SK-N-MC (cell line): Measurements from ENCODE around the gene WDR26.
"Not testable (repeated sequence)": the region's sequence is repeated elsewhere in the genome, so short reads cannot be mapped to it uniquely, and the experiment has no call there.

Experiments
- DNase-seq: peaks from one replicate; pipeline ENCODE4 v3.0.0-alpha.2; 2011; ENCODE audit warnings: low read depth, low spot score
- H3K27ac ChIP-seq: fragments of 200-600 bp; sonication (generic); 2 replicates; pipeline ENCODE4 v1.5.1; 2016; ENCODE audit warnings: mixed run types
- H3K36me3 ChIP-seq: fragments of 200-600 bp; sonication (generic); 2 replicates; pipeline ENCODE4 v1.6.1; 2017; ENCODE audit warnings: antibody characterized with exemption, low read length, mixed read lengths; ENCODE audit not compliant: insufficient read depth
- H3K4me3 ChIP-seq: fragments of 200-600 bp; sonication (generic); 2 replicates; pipeline ENCODE4 v1.5.1; 2016
- H3K9ac ChIP-seq: fragments of 200-600 bp; sonication (generic); 2 replicates; pipeline ENCODE4 v1.8.0; 2017; ENCODE audit warnings: mixed run types, mixed read lengths; ENCODE audit not compliant: insufficient read length
- H3K9me3 ChIP-seq: fragments of 200-600 bp; sonication (generic); 2 replicates; pipeline ENCODE4 v1.6.1; 2017; ENCODE audit warnings: low read depth, mild to moderate bottlenecking, antibody characterized with exemption, low read length, moderate library complexity, mixed read lengths
- EZH2 ChIP-seq: fragments of 200-600 bp; sonication (generic); IDR thresholded peaks from one replicate; pipeline ENCODE4 v1.6.1; 2017; ENCODE audit warnings: antibody characterized with exemption
- FOXP2 ChIP-seq: optimal IDR thresholded peaks from 2 replicates; pipeline ENCODE3; 2011; ENCODE audit warnings: mild to moderate bottlenecking, moderate library complexity; ENCODE audit not compliant: insufficient read depth; ENCODE audit errors: extremely low read length, control extremely low read depth
- POLR2AphosphoS5 ChIP-seq: IDR thresholded peaks from 2 replicates; pipeline ENCODE4 v1.6.1; 2012; ENCODE audit warnings: mild to moderate bottlenecking, low read depth, low read length, borderline replicate concordance

Gene WDR26

GRCh38 chr1:224434691-224435317 is at the start of gene WDR26:
WDR26 (minus strand) TSS chr1:224434797.
- peak; percentile 39 for DNase-seq
- Histone ChIP-seq H3K36me3 (peaks cover 10% of the 10 kb centered on the region), H3K9me3 (no peaks in the 10 kb centered on the region)

DNA sequence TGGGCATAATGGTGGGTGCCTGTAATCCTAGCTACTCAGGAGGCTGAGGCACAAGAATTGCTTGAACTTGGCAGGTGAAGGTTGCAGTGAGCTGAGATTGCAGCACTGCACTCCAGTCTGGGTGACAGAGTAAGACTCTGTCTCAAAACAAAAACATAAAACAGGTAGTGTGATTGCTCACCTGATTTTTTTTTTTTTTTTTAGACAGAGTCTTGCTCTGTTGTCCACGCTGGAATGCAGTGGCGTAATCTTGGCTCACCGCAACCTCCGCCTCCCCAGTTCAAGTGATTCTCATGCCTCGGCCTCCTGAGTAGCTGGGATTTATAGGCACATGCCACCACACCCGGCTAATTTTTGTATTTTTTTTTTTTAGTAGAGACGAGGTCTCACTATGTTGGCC is 48.6 kb upstream of the WDR26 start:
- H3K4me3 ChIP-seq, H3K9me3 ChIP-seq, DNase-seq, H3K9ac ChIP-seq, H3K27ac ChIP-seq, H3K36me3 ChIP-seq: not testable (repeated sequence)

More at GRCh38 chr1:224434691-224435317, at the start of gene WDR26:
- peak within 1 kb of the TSS; percentile 63; the same call in 1 of the 2 replicates for H3K27ac ChIP-seq
- H3K9ac ChIP-seq, result peak within 1 kb of the TSS; percentile 92
- TF ChIP-seq POLR2AphosphoS5 (peak; percentile 93), EZH2 (no peak), FOXP2 (peak; percentile 80)
- peak within 1 kb of the TSS; percentile 91 for H3K4me3 ChIP-seq

DNA sequence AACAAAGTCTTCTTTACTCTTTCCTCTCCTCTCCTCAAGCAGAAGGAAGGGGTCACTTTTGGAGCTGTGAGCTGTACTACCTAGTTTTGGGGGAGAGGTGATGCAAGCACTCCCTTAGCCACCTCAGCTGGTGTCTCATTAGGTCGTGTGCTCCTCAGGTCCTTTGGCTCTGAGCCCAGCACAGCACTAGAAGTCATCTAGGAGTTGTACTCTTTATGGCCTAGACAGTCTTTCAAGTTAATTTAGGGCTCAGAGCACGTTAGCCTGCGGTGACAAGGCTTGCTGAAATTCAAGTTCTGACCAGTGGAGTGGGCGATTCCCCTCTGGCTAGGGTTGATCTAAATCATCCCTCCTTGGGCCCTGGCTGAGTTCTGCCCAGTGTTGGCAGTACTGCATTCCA is 48.0 kb upstream of the WDR26 start:
- H3K4me3 ChIP-seq, result no peak overlapping the region
- DNase-seq, result no peak
- H3K36me3 ChIP-seq, result no peaks in the 10 kb centered on the region
- H3K9me3 ChIP-seq, result no peaks in the 10 kb centered on the region
- no peak overlapping the region for H3K27ac ChIP-seq
- TF ChIP-seq EZH2 (no peak), POLR2AphosphoS5 (no peak), FOXP2 (no peak)
- no peak overlapping the region for H3K9ac ChIP-seq

GRCh38 chr1:224481601-224482000 is 47.0 kb upstream of the WDR26 start:
- no peak for TF ChIP-seq EZH2
- TF ChIP-seq FOXP2, result no peak
- TF ChIP-seq POLR2AphosphoS5, result no peak
- no peak for DNase-seq
- no peak overlapping the region for H3K27ac ChIP-seq
- no peak overlapping the region for H3K4me3 ChIP-seq
- H3K36me3 ChIP-seq, result no peaks in the 10 kb centered on the region
- H3K9ac ChIP-seq, result no peak overlapping the region
- no peaks in the 10 kb centered on the region for H3K9me3 ChIP-seq

GRCh38 chr1:224480888-224481459 is 46.4 kb upstream of the WDR26 start:
- DNase-seq, H3K9me3 ChIP-seq, H3K9ac ChIP-seq, H3K4me3 ChIP-seq, H3K36me3 ChIP-seq, H3K27ac ChIP-seq: not testable (repeated sequence)

GRCh38 chr1:224480200-224480599 is 45.6 kb upstream of the WDR26 start:
- DNase-seq, H3K9ac ChIP-seq, H3K9me3 ChIP-seq, H3K4me3 ChIP-seq, H3K36me3 ChIP-seq, H3K27ac ChIP-seq: not testable (repeated sequence)

DNA sequence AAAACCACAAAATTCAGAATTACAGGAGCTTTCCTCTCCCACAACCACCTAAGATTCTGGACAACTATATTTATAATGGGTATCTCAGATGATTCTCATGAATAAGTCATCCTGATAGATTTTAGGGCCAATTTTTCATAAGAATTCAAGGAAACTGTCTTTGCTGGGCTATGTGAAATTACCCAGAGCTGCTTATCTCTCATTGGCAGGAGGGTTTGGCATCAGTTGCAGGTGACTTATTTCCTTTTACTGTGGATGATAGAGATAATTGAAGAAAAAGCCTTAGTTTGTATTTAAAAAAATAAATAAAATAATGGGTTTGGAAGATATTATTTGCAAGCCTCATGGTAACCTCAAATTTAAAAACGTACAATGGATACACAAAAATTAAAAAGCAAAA is 38.2 kb upstream of the WDR26 start:
- Histone ChIP-seq H3K4me3 (no peak overlapping the region), H3K36me3 (no peaks in the 10 kb centered on the region), H3K27ac (no peak overlapping the region), H3K9ac (no peak overlapping the region), H3K9me3 (no peaks in the 10 kb centered on the region)
- no peak for DNase-seq
- TF ChIP-seq EZH2, result no peak
- no peak for TF ChIP-seq POLR2AphosphoS5
- TF ChIP-seq FOXP2, result no peak

- TF ChIP-seq EZH2 (no peak), POLR2AphosphoS5 (no peak), FOXP2 (no peak)
- Histone ChIP-seq H3K4me3 (no peak overlapping the region), H3K9ac (no peak overlapping the region), H3K36me3 (no peaks in the 10 kb centered on the region), H3K27ac (no peak overlapping the region), H3K9me3 (no peaks in the 10 kb centered on the region)
- DNase-seq, result no peak
Measured at GRCh38 chr1:224466154-224466553, 31.6 kb upstream of the WDR26 start.

- no peaks in the 10 kb centered on the region for H3K36me3 ChIP-seq
Measured at GRCh38 chr1:224459966-224460365, 25.4 kb upstream of the WDR26 start.

More at GRCh38 chr1:224459966-224460365, 25.4 kb upstream of the WDR26 start:
- Histone ChIP-seq H3K27ac (0 out of 2 replicates have a peak overlapping the region, but pooled peaks have one; percentile 9), H3K9me3 (no peaks in the 10 kb centered on the region), H3K9ac (no peak overlapping the region), H3K4me3 (no peak overlapping the region)
- TF ChIP-seq POLR2AphosphoS5 (no peak), EZH2 (no peak), FOXP2 (no peak)
- DNase-seq, result no peak
